HG03432 (cell line): ENCODE measurements around the gene TK2.
"Not testable (repeated sequence)": the region's sequence is repeated elsewhere in the genome, so short reads cannot be mapped to it uniquely, and the experiment has no call there.

Experiments used
- ATAC-seq: cut with Tn5 transposase; IDR thresholded peaks from one replicate; pipeline ENCODE4 v1.9.1; 2021; ENCODE audit warnings: mild to moderate bottlenecking, moderate library complexity; ENCODE audit not compliant: unreplicated experiment

TK2 gene

DNA sequence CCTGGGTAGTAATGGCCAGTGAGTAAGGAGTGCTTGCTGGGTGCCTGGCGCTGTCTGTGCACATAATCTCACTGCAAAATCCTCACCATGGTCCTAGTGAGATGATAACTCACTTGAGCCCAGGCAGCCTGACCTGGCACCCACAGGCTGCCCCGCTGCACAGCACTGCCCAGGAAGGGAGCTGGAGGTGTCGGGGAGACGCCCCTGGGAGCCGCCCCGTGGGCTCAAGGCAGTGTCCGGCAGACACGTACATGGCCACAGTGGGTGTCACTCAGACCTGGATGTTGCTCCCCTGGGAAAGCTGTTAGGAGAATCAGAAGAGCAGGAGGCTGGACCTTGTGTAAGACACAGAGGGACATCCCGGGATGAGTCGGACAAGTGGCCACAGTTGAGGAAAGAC is 78.7 kb downstream of the TK2 start:
- no peak for ATAC-seq

DNA sequence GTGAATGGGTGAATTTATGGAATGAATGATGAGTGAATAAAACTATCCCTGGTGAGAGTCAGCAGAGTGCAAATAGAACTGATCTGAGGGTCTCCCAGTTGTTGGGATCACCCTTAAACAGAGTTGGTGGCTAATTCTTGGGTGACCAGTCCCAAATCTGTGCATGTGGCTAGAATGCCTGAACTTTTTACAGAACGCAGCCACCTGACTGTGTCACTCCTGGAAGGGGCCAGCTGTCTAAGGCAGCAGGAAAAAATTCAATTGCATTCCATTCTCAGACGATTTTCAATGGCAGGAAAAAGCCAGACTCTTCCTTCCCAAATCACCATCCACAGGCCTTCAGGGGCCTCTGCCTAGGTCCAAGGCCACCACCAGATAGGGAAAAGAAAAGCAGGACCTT is 79.4 kb downstream of the TK2 start:
- no peak for ATAC-seq

DNA sequence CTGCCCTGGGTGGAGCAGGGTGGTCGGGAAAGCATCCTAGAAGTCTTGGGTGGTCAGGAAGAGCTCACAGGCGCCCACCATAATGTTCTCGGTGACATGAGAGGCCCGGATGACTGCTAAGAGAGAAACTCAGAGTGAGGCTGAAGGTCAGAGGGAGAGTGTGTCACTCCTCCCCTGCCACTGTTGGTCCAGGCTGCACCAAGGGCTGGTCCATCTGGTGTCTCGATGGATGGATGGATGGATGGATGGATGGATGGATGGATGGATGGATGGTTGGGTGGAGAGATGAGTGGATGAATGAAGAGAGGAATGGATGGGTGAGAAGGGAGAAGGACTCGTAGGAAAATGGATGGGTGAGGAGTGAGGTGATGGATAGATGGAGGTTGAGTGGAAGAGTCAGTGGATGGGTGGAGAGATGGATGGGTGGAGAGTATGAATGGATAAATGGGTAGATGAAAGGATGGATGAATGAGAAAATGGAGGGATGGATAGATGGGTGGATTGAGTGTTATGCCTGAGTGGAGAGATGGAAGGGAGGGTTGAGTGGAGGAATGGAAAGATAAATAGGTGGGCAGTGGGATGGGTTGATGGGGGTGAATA is 79.9 kb downstream of the TK2 start:
- ATAC-seq = no peak

DNA sequence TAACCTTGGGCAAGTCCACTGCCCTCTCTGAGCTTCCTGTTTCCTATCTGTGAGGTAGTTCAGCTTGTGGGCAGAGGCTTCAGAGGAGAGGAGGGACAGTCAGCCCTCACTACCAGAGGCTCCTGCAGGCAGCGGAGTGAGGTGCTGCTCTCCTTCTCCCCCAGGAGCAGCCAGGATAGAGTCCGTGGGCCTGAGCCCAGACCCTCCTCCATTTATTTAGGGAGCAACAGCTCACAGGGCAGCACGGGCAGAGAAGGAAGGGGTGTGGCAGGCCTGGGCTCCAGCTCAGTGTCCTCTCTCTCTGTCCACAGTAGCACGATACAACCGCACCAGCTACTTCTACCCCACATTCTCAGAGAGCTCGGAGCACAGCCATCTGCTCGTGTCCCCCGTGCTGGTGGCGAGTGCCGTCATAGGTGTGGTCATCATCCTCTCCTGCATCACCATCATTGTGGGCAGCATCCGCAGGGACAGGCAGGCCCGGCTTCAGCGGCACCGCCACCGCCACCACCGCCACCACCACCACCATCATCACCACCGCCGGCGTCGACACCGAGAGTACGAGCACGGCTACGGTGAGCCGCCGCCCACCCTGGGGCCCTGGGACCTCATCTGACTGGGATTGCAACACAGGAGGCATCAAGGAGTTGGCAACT is 80.5 kb downstream of the TK2 start:
- ATAC-seq = no peak

DNA sequence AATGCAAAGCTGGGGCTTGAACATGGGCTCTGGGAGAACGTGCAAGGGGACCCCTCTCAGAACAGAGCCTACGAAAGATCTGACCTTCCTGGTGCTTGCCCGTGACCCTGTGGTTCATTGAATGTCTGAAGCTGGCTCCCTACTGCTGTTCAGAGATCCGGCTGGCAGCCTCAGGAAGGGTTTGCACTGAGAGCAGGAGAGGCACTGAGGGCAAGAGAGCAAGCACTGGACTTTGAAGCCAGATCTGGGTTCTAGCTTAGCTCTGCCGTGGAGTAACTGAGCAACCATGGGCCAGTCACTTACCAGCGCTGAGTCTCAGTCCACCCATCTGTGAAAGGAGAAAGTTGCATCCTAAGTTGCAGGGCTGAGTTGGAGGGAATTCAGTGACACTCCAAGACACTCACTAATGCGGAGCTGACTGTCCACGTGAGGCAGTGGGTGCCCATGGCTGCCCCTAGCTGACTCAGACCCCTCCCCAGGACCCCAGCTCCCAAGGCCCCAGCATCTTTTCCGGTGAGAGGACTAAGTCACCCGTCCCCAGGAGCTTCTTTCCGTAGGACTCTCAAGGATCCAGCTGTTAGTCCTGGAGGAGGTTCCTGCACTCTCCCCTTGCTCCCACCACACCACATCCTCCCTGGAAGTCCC is 81.5 kb downstream of the TK2 start:
- ATAC-seq = no peak

DNA sequence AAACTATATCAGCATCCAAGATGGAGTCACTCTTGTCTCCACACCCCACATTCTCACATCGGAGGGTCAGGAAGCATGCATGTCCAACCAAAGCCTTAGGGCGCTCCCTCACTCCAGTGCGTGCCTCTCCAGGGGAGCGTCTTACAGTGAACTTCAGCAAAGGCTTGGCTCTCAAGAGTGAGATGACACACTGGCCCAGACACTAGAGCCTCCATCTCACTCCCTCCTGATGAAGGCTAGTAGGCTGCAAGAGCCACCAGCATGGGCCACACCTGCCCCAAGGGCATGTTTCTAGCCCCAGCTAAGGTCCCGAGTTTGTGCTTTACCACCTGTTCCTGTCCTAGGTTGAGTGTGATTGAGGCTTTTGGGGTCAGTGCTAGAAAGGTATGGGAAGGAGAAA is 82.3 kb downstream of the TK2 start:
- ATAC-seq = no peak

DNA sequence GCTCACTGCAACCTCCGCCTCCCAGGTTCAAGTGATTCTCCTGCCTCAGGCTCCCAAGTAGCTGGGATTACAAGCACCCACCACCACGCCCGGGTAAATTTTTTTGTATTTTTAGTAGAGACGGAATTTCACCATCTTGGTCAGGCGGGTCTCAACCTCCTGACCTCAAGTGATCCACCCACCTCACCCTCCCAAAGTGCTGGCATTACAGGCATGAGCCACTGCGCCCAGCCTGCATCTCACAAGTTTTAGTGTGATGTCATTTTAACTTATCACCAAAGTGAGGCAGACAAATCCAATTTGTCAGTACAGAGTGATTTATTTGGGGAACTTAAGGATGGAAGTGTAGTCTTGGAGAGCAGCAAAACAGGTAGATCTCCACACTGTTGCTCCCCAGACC is 83.3 kb downstream of the TK2 start:
- ATAC-seq = not testable (repeated sequence)

DNA sequence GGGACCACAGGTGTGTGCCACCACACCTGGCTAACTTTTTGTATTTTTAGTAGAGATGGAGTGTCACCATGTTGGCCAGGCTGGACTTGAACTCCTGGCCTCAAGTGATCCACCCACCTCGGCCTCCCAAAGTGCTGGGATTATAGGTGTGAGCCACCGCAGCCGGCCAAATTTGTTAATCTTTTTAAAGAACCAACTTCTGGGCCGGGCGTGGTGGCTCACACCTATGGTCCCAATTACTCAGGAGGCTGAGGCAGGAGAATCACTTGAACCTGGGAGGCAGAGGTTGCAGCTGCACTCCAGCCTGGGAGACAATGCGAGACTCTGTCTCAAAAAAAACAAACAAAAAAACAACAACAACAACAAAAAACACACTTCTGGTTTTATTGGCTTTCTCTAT is 84.0 kb downstream of the TK2 start:
- ATAC-seq = not testable (repeated sequence)

DNA sequence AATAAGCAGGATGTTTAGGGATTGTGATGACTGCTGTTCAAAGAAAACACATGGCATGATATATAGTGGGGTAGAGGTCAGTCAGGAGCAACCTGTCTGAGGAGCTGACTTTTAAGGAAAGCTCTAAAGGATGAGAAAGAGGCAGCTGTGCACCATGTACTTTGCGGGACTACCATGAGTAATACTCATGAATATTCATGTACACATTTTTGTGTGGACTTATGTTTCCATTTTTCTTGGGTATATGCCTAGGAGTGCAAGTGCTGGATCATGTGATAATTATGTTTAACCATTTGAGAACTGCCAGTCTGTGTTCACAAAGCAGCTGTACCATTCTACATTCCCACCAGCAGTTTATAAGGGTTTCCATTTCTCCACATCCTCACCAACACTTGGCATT is 87.0 kb downstream of the TK2 start:
- no peak for ATAC-seq

DNA sequence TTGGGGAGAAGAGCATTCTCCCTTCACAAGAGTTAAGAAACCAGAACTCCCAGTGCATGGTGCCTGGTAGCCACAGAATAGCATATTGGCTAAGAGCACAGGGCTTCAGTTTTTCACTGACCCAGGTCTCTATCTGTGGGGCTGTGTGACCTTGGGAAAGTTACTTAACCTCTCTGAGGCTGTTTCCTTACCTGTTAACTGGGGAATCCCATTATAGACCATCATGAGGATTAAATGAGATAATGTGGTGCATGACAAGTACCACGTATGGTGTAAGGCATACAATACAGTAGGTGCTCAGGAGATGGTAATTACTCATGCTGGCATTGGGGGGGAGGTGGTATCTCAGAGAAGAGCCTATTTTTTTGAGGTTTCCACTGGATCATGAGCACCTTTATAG is 89.2 kb downstream of the TK2 start:
- no peak for ATAC-seq

DNA sequence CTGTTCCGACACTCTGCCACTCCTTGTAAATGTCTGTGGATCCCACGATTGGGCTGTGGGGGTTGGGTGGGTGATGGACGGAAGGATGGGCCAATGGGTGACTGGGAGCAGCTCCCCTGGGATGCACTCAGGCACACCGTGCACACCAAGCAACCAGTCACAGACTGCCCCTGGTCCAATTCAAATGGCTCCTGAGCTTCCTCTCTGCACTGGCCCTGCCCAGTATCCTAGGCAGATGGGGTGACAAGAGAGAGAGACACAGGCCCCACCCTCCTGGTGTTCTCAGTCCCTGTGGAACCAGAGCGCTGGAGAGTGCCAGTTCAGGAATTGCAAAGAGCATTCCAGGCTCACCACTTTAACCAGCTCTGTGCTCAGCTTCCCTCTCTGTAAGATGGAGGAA is 90.0 kb downstream of the TK2 start:
- ATAC-seq = no peak

DNA sequence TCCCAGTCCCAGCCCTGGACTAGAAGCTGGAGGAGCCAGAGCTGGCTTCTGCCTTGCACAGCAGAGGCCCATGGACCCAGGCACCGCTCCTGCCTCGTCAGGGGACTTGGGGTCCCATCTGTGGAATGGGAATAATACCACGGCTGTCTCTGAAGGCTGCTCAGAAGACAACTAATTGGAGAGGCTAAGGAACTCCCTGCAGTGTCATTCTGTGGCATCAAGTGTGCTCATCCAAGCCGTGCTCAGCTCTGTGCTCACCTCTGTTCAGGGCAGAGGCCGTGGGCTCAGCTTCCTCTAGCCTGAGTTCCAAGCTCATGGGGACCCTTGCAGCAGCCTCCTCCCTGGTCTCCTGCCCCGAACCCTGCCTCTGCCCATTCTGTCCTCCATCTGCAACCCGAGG is 91.1 kb downstream of the TK2 start:
- ATAC-seq = no peak

DNA sequence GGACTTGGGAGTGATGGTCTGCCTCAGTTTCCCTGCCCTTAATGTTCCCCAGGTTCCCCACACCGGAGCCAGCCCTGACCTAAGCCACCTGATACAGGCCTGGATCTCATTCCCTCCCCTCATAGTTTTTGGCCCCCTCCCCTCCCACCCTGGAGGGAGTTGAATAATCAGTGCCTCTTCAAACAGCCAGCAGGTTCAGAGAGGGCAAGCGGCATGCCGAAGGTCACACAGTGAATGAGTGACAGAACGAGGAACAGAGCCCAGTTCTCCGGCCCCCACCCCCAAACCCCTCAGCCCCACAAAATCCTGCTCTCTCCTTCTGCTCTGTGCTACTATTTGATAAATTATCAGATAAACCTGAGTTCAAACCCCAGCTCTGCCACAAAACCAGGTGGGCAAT is 91.6 kb downstream of the TK2 start:
- no peak for ATAC-seq
